ENCODE data around the gene NR1H4. TPM values are rescaled to one million over a fixed set of nuclear protein-coding genes. Genes with fewer than 3 reads are reported as not detected.

The NR1H4 gene
- total and polyA plus RNA-seq, 2 of the 13 experiments (the other 11 are each of a cell fraction or from before 2014, with no cell fraction given) = 27.3 to 114 TPM

DNA sequence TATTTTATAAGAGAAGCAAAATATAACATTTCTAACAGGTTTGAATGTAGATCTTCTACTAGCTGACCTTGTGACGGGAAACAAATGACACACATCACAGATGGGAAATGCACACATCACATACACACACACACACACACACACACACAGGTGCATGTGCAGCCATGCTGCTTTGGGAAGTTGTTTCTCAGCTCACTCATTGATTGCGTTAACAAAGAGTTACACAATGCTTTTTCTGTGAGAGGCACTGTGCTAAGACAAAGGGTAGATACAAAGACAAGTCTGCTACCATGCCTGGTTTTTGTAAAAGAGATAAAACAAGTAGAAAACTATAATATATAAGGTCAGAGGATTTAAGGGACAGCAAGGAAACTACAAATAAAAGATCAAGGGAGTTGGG, 1.3 kb upstream of the NR1H4 start (continued):
- TF ChIP-seq FOXA3 (CRISPR knock-in tag; IDR thresholded peaks at IDR 0.05) (peak; percentile 67; the same call in 1 of the 2 replicates), ZNF292 (CRISPR knock-in tag; IDR thresholded peaks at IDR 0.05; ENCODE audit: borderline replicate concordance, low read depth) (peak; percentile 73; the same call in 1 of the 2 replicates), REXO4 (CRISPR knock-in tag; IDR thresholded peaks at IDR 0.05; ENCODE audit: borderline replicate concordance) (no peak), MIER3 (CRISPR knock-in tag; IDR thresholded peaks at IDR 0.05; ENCODE audit: borderline replicate concordance) (no peak), ZMYM2 (CRISPR knock-in tag; IDR thresholded peaks at IDR 0.05) (0 out of 2 replicates have a peak, but pooled peaks have one; percentile 42), ZNF781 (CRISPR knock-in tag; IDR thresholded peaks at IDR 0.05; ENCODE audit: borderline replicate concordance, not compliant biosample characterization) (no peak), FOXP1 (IDR thresholded peaks at IDR 0.05) (0 out of 2 replicates have a peak, but pooled peaks have one; percentile 42), FOXP1 (CRISPR knock-in tag; IDR thresholded peaks at IDR 0.05) (peak; percentile 44; the same call in 1 of the 2 replicates), KDM5B (CRISPR knock-in tag; IDR thresholded peaks at IDR 0.05; ENCODE audit: borderline replicate concordance) (no peak), HDAC1 (CRISPR knock-in tag; IDR thresholded peaks at IDR 0.05) (peak; percentile 43; the same call in 1 of the 2 replicates), ZNF282 (IDR thresholded peaks at IDR 0.05; ENCODE audit: partially characterized antibody) (no peak), SOX6 (IDR thresholded peaks at IDR 0.05) (no peak), SOX6 (CRISPR knock-in tag; IDR thresholded peaks at IDR 0.05) (peak; percentile 97), TGIF2 (CRISPR knock-in tag; IDR thresholded peaks at IDR 0.05) (0 out of 2 replicates have a peak, but pooled peaks have one; percentile 6), ZNF652 (CRISPR knock-in tag; IDR thresholded peaks at IDR 0.05; ENCODE audit: borderline replicate concordance, low read depth) (peak; percentile 27; the same call in 1 of the 2 replicates), FOSL2 (CRISPR knock-in tag; IDR thresholded peaks at IDR 0.05) (peak; percentile 53)
- TF ChIP-seq, protein P1, sequence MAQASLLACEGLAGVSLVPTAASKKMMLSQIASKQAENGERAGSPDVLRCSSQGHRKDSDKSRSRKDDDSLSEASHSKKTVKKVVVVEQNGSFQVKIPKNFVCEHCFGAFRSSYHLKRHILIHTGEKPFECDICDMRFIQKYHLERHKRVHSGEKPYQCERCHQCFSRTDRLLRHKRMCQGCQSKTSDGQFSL (CRISPR knock-in tag; IDR thresholded peaks at IDR 0.05) = no peak
- TF ChIP-seq, protein P2, sequence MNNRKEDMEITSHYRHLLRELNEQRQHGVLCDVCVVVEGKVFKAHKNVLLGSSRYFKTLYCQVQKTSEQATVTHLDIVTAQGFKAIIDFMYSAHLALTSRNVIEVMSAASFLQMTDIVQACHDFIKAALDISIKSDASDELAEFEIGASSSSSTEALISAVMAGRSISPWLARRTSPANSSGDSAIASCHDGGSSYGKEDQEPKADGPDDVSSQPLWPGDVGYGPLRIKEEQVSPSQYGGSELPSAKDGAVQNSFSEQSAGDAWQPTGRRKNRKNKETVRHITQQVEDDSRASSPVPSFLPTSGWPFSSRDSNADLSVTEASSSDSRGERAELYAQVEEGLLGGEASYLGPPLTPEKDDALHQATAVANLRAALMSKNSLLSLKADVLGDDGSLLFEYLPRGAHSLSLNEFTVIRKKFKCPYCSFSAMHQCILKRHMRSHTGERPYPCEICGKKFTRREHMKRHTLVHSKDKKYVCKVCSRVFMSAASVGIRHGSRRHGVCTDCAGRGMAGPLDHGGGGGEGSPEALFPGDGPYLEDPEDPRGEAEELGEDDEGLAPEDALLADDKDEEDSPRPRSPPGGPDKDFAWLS (CRISPR knock-in tag; IDR thresholded peaks at IDR 0.05; ENCODE audit: borderline replicate concordance) = no peak
- TF ChIP-seq, protein P3, sequence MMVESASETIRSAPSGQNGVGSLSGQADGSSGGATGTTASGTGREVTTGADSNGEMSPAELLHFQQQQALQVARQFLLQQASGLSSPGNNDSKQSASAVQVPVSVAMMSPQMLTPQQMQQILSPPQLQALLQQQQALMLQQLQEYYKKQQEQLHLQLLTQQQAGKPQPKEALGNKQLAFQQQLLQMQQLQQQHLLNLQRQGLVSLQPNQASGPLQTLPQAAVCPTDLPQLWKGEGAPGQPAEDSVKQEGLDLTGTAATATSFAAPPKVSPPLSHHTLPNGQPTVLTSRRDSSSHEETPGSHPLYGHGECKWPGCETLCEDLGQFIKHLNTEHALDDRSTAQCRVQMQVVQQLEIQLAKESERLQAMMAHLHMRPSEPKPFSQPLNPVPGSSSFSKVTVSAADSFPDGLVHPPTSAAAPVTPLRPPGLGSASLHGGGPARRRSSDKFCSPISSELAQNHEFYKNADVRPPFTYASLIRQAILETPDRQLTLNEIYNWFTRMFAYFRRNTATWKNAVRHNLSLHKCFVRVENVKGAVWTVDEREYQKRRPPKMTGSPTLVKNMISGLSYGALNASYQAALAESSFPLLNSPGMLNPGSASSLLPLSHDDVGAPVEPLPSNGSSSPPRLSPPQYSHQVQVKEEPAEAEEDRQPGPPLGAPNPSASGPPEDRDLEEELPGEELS (CRISPR knock-in tag; IDR thresholded peaks at IDR 0.05) = 0 out of 2 replicates have a peak, but pooled peaks have one; percentile 15
- TF ChIP-seq, protein P4, sequence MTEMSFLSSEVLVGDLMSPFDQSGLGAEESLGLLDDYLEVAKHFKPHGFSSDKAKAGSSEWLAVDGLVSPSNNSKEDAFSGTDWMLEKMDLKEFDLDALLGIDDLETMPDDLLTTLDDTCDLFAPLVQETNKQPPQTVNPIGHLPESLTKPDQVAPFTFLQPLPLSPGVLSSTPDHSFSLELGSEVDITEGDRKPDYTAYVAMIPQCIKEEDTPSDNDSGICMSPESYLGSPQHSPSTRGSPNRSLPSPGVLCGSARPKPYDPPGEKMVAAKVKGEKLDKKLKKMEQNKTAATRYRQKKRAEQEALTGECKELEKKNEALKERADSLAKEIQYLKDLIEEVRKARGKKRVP (CRISPR knock-in tag; IDR thresholded peaks at IDR 0.05) = peak in 1 of 2 experiments; percentile 87; a peak in 2 of 4 replicates
- TF ChIP-seq, protein P5, sequence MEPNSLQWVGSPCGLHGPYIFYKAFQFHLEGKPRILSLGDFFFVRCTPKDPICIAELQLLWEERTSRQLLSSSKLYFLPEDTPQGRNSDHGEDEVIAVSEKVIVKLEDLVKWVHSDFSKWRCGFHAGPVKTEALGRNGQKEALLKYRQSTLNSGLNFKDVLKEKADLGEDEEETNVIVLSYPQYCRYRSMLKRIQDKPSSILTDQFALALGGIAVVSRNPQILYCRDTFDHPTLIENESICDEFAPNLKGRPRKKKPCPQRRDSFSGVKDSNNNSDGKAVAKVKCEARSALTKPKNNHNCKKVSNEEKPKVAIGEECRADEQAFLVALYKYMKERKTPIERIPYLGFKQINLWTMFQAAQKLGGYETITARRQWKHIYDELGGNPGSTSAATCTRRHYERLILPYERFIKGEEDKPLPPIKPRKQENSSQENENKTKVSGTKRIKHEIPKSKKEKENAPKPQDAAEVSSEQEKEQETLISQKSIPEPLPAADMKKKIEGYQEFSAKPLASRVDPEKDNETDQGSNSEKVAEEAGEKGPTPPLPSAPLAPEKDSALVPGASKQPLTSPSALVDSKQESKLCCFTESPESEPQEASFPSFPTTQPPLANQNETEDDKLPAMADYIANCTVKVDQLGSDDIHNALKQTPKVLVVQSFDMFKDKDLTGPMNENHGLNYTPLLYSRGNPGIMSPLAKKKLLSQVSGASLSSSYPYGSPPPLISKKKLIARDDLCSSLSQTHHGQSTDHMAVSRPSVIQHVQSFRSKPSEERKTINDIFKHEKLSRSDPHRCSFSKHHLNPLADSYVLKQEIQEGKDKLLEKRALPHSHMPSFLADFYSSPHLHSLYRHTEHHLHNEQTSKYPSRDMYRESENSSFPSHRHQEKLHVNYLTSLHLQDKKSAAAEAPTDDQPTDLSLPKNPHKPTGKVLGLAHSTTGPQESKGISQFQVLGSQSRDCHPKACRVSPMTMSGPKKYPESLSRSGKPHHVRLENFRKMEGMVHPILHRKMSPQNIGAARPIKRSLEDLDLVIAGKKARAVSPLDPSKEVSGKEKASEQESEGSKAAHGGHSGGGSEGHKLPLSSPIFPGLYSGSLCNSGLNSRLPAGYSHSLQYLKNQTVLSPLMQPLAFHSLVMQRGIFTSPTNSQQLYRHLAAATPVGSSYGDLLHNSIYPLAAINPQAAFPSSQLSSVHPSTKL (CRISPR knock-in tag; IDR thresholded peaks at IDR 0.05) = peak; percentile 64
